ENCODE measurements around the gene MFAP3L. TPM values are rescaled to one million over a fixed set of nuclear protein-coding genes. Genes with fewer than 3 reads are reported as not detected.
"Not testable (repeated sequence)": the region's sequence is repeated elsewhere in the genome, so short reads cannot be mapped to it uniquely, and the experiment has no call there.

MFAP3L gene
- total RNA-seq, 4 donors from 2014 or later = 5.4 to 10.6 (median 8.4) TPM

DNA sequence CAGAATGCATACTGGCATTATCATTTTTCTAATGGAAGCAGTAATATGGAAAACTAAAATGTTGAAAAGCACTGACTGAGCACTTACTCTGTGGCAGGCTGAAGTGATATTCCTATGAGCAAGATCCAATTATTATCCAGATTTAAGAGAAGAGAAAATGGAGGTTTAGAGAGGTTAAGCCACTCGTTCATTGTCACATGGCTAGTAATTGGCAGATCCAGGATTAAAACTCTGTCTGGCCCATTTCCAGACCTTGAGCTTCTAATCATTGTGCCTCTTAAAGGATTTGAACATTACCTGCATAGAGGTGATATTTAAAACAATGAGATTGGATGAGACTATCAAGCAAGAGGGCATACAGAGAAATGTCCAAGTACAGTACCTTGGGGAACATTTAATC, 80.6 kb downstream of the MFAP3L start:
- no peaks in the 10 kb centered on the region for H3K9me3 ChIP-seq
- no peaks in the 10 kb centered on the region for H3K27me3 ChIP-seq
- H3K27ac ChIP-seq = no peak overlapping the region
- H3K4me1 ChIP-seq = peaks cover 0 to 4% of the 10 kb centered on the region in 2 donors
- intact Hi-C loops (cut with DNase I) = no loop called here
- TF ChIP-seq, protein P1, sequence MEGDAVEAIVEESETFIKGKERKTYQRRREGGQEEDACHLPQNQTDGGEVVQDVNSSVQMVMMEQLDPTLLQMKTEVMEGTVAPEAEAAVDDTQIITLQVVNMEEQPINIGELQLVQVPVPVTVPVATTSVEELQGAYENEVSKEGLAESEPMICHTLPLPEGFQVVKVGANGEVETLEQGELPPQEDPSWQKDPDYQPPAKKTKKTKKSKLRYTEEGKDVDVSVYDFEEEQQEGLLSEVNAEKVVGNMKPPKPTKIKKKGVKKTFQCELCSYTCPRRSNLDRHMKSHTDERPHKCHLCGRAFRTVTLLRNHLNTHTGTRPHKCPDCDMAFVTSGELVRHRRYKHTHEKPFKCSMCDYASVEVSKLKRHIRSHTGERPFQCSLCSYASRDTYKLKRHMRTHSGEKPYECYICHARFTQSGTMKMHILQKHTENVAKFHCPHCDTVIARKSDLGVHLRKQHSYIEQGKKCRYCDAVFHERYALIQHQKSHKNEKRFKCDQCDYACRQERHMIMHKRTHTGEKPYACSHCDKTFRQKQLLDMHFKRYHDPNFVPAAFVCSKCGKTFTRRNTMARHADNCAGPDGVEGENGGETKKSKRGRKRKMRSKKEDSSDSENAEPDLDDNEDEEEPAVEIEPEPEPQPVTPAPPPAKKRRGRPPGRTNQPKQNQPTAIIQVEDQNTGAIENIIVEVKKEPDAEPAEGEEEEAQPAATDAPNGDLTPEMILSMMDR (IDR thresholded peaks at IDR 0.05) = no peak
- no peak for TF ChIP-seq POLR2A (IDR thresholded peaks at IDR 0.05)
- H3K4me3 ChIP-seq (replicated peaks in 1 of 3) = no peak overlapping the region
- WGBS, 2 donors = 66 to 76% methylated on average over 1 of the region's 1 CpG
- no peak for DNase-seq
- H3K36me3 ChIP-seq = no peaks in the 10 kb centered on the region

DNA sequence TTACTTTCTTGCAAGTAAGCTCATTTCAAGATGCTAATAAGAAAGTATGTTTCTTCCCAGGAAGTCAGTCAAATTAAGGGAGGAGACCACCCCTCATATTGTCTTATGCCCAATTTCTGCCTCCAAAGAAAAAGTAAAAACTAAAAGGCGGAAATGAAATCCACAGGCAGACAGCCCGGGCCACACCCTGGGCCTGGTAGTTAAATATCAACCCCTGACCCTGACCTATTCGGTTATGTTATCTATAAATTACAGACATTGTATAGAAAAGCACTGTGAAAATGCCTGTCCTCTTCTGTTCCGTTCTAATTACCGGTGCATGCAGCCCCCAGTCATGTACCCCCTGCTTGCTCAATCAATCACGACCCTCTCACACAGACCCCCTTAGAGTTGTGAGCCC, 82.6 kb downstream of the MFAP3L start:
- H3K4me1 ChIP-seq; H3K27me3 ChIP-seq; H3K36me3 ChIP-seq; DNase-seq; H3K27ac ChIP-seq; H3K4me3 ChIP-seq (replicated peaks in 1 of 3); intact Hi-C loops (cut with DNase I); H3K9me3 ChIP-seq: not testable (repeated sequence)
- WGBS, 2 donors = 71 to 93% methylated on average over 6 of the region's 6 CpGs

DNA sequence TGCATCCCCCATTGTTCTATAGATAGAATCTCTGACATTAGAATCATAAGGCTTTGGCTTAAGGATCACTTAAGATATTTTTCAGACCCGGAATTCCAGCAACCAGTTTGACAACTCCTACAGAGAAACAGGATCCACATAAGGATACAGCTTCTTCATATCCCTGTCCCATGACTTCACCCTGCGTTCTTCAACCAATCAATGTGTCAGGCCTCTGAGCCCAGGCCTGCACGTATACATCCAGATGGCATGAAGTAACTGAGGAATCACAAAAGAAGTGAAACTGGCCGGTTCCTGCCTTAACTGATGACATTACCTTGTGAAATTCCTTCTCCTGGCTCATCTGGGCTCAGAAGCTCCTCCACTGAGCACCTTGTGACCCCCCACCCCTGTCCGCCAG, 85.1 kb downstream of the MFAP3L start:
- no peaks in the 10 kb centered on the region for H3K36me3 ChIP-seq
- no peak for DNase-seq
- H3K9me3 ChIP-seq = no peaks in the 10 kb centered on the region
- 90 to 91% methylated on average over 5 of the region's 5 CpGs for WGBS, 2 donors
- H3K27ac ChIP-seq = no peak overlapping the region
- intact Hi-C loops (cut with DNase I) = no loop called here
- no peak overlapping the region for H3K4me3 ChIP-seq (replicated peaks in 1 of 3)
- no peaks in the 10 kb centered on the region for H3K27me3 ChIP-seq
- no peaks in the 10 kb centered on the region for H3K4me1 ChIP-seq
- TF ChIP-seq, protein P1 (IDR thresholded peaks at IDR 0.05) = no peak
- no peak for TF ChIP-seq POLR2A (IDR thresholded peaks at IDR 0.05)

DNA sequence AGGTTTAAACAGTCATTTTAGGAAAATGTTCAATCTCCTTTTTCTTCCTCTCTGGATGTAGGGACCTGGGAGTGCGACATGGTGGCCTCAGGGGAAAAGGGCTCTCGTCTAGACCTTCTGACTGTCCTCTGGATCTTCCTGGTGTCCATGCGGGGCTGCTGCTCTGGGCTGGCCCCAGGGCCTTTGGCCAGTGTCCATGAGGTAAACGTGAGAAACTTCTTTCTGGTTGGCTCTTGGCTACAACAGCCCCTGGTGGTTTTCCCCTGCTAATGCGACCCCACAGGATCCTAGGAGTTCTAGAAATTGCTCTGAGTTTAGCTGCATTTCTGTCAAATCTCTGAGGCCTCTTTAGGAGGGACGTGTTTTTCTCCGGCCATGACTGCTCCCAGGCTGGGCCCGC, 85.7 kb downstream of the MFAP3L start:
- no peaks in the 10 kb centered on the region for H3K4me1 ChIP-seq
- intact Hi-C loops (cut with DNase I) = no loop called here
- WGBS, 2 donors = 81 to 83% methylated on average over 8 of the region's 8 CpGs
- H3K9me3 ChIP-seq = no peaks in the 10 kb centered on the region
- DNase-seq = no peak
- no peaks in the 10 kb centered on the region for H3K27me3 ChIP-seq
- H3K4me3 ChIP-seq (replicated peaks in 1 of 3) = no peak overlapping the region
- no peak overlapping the region for H3K27ac ChIP-seq
- TF ChIP-seq, protein P1 (IDR thresholded peaks at IDR 0.05) = no peak
- no peak for TF ChIP-seq POLR2A (IDR thresholded peaks at IDR 0.05)
- no peaks in the 10 kb centered on the region for H3K36me3 ChIP-seq

Other genes with a start within 250 kb of the MFAP3L start
- gene AADAT, start 63.6 kb upstream of the MFAP3L start, total RNA-seq = 10 to 100 TPM in 2 of 4 donors, 1 to 10 TPM in 2; 5.7 to 12.1 (median 8.9) TPM

All from thyroid gland (tissue), 4 donors.